ENCODE results near the gene ALOXE3.

- TF ChIP-seq POLR2A (IDR thresholded peaks at IDR 0.05; ENCODE audit: low read depth) (no peak), CTCF (IDR thresholded peaks at IDR 0.05) (no peak)
Measured at GRCh38 chr17:8048236-8048635, 70.1 kb downstream of the ALOXE3 start.
